HEK293 (cell line): Measurements from ENCODE around the gene AMZ1.

Experiments used
- BCL11A ChIP-seq: fragments of 450-650 bp; formaldehyde crosslinking; IDR thresholded peaks from 2 replicates; pipeline ENCODE4 v1.5.1; 2016; ENCODE audit warnings: low read depth, missing biosample characterization, missing genetic modification characterization
- CTCF ChIP-seq: fragments of 450-650 bp; formaldehyde crosslinking; IDR thresholded peaks from 2 replicates; pipeline ENCODE4 v1.5.1; 2016; ENCODE audit warnings: missing biosample characterization, missing genetic modification characterization
- KLF10 ChIP-seq: fragments of 450-650 bp; IDR thresholded peaks from 2 replicates; pipeline ENCODE4 v1.5.1; 2018; ENCODE audit warnings: missing biosample characterization, mild to moderate bottlenecking, missing genetic modification characterization
- MZF1 ChIP-seq: fragments of 450-650 bp; formaldehyde crosslinking; IDR thresholded peaks from 2 replicates; pipeline ENCODE4 v1.5.1; 2017; ENCODE audit warnings: missing biosample characterization, missing genetic modification characterization, borderline replicate concordance
- TSHZ1 ChIP-seq: fragments of 450-650 bp; formaldehyde crosslinking; IDR thresholded peaks from 2 replicates; pipeline ENCODE4 v1.5.1; 2016; ENCODE audit warnings: missing biosample characterization, missing genetic modification characterization, borderline replicate concordance
- ZFP3 ChIP-seq: fragments of 450-650 bp; formaldehyde crosslinking; IDR thresholded peaks from 2 replicates; pipeline ENCODE4 v1.5.1; 2016; ENCODE audit warnings: low read depth, missing biosample characterization, missing genetic modification characterization
- ZNF140 ChIP-seq: fragments of 450-650 bp; formaldehyde crosslinking; IDR thresholded peaks from 2 replicates; pipeline ENCODE4 v1.5.1; 2016; ENCODE audit warnings: missing biosample characterization, missing genetic modification characterization
- ZNF175 ChIP-seq: fragments of 450-650 bp; formaldehyde crosslinking; IDR thresholded peaks from 2 replicates; pipeline ENCODE4 v1.5.1; 2016; ENCODE audit warnings: missing biosample characterization, missing genetic modification characterization
- ZNF221 ChIP-seq: fragments of 450-650 bp; formaldehyde crosslinking; IDR thresholded peaks from 2 replicates; pipeline ENCODE4 v1.5.1; 2017; ENCODE audit warnings: missing biosample characterization, missing genetic modification characterization, borderline replicate concordance
- ZNF366 ChIP-seq: fragments of 450-650 bp; formaldehyde crosslinking; conservative IDR thresholded peaks from 2 replicates; pipeline ENCODE4 v1.5.1; 2016; ENCODE audit warnings: missing biosample characterization, missing genetic modification characterization
- ZNF544 ChIP-seq: fragments of 450-650 bp; formaldehyde crosslinking; IDR thresholded peaks from 2 replicates; pipeline ENCODE4 v1.5.0; 2017; ENCODE audit warnings: missing biosample characterization, missing genetic modification characterization
- ZNF768 ChIP-seq: fragments of 450-650 bp; formaldehyde crosslinking; IDR thresholded peaks from 2 replicates; pipeline ENCODE4 v1.5.1; 2018; ENCODE audit warnings: missing biosample characterization, mild to moderate bottlenecking, missing genetic modification characterization
- ZSCAN5A ChIP-seq: fragments of 450-650 bp; formaldehyde crosslinking; IDR thresholded peaks from 2 replicates; pipeline ENCODE4 v1.5.1; 2016; ENCODE audit warnings: missing biosample characterization, missing genetic modification characterization
- TF ChIP-seq, protein P1 (sequence below): fragments of 450-650 bp; formaldehyde crosslinking; IDR thresholded peaks from 2 replicates; pipeline ENCODE4 v1.5.1; 2016; ENCODE audit warnings: missing biosample characterization, missing genetic modification characterization, borderline replicate concordance

DNA sequence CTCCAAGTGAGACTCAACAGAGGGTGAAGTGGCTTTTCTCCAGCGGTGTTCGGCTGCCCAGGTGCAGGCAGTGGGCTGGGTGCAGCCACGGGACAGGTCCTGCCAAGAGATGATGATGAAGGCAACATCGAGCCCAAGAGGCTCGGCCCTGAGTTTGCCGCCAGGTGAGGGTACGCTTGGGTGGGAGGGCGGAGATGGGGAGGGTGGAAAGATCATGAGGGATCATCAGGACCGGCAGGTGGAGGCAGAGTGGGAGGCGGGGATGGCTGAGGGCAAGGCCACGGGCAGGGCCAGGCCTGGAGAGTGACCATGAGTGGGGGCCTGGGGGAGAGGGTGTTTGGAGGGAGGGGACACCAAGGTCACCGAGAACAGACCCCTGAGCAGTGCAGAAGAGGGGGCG lies 17.8 kb upstream of the AMZ1 start:
- TF ChIP-seq CTCF (tag by site-specific recombination) = no peak
- no peak for TF ChIP-seq TSHZ1 (tag by site-specific recombination)
- TF ChIP-seq MZF1 (tag by site-specific recombination) = no peak
- no peak for TF ChIP-seq ZNF221 (tag by site-specific recombination)
- TF ChIP-seq BCL11A (tag by site-specific recombination) = no peak
- TF ChIP-seq ZNF768 (tag by site-specific recombination) = no peak
- TF ChIP-seq, protein P1, sequence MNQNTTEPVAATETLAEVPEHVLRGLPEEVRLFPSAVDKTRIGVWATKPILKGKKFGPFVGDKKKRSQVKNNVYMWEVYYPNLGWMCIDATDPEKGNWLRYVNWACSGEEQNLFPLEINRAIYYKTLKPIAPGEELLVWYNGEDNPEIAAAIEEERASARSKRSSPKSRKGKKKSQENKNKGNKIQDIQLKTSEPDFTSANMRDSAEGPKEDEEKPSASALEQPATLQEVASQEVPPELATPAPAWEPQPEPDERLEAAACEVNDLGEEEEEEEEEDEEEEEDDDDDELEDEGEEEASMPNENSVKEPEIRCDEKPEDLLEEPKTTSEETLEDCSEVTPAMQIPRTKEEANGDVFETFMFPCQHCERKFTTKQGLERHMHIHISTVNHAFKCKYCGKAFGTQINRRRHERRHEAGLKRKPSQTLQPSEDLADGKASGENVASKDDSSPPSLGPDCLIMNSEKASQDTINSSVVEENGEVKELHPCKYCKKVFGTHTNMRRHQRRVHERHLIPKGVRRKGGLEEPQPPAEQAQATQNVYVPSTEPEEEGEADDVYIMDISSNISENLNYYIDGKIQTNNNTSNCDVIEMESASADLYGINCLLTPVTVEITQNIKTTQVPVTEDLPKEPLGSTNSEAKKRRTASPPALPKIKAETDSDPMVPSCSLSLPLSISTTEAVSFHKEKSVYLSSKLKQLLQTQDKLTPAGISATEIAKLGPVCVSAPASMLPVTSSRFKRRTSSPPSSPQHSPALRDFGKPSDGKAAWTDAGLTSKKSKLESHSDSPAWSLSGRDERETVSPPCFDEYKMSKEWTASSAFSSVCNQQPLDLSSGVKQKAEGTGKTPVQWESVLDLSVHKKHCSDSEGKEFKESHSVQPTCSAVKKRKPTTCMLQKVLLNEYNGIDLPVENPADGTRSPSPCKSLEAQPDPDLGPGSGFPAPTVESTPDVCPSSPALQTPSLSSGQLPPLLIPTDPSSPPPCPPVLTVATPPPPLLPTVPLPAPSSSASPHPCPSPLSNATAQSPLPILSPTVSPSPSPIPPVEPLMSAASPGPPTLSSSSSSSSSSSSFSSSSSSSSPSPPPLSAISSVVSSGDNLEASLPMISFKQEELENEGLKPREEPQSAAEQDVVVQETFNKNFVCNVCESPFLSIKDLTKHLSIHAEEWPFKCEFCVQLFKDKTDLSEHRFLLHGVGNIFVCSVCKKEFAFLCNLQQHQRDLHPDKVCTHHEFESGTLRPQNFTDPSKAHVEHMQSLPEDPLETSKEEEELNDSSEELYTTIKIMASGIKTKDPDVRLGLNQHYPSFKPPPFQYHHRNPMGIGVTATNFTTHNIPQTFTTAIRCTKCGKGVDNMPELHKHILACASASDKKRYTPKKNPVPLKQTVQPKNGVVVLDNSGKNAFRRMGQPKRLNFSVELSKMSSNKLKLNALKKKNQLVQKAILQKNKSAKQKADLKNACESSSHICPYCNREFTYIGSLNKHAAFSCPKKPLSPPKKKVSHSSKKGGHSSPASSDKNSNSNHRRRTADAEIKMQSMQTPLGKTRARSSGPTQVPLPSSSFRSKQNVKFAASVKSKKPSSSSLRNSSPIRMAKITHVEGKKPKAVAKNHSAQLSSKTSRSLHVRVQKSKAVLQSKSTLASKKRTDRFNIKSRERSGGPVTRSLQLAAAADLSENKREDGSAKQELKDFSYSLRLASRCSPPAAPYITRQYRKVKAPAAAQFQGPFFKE (tag by site-specific recombination) = no peak
- TF ChIP-seq ZNF544 (tag by site-specific recombination) = no peak
- TF ChIP-seq ZNF140 (tag by site-specific recombination) = no peak
- no peak for TF ChIP-seq ZNF366
- no peak for TF ChIP-seq KLF10
- TF ChIP-seq ZSCAN5A (tag by site-specific recombination) = no peak
- no peak for TF ChIP-seq ZNF175 (tag by site-specific recombination)
- TF ChIP-seq ZFP3 = no peak
